Spleen (tissue), 11 donors: Measurements from ENCODE around the gene RIMS4. TPM values are rescaled to one million over a fixed set of nuclear protein-coding genes. Genes with fewer than 3 reads are reported as not detected.
A peak's percentile ranks its signal among the peaks of the same experiment; 100 is the strongest.

ENCODE experiments used
- DNase-seq: peaks from one replicate; pipeline ENCODE4 v3.0.0-alpha.2; 2020
- H3K27ac ChIP-seq, 8 donors: fragments of 200-600 bp; sonication (generic) in 7 of 8; 1 replicate in 4 of 8; 2 replicates in 4 of 8; pipeline versions ENCODE4 v1.5.0 to v1.8.0; 2016 to 2021; ENCODE audit warnings: inconsistent platforms in 4 of 8, mild to moderate bottlenecking in 4 of 8, moderate library complexity in 1 of 8
- H3K27me3 ChIP-seq, 7 donors: fragments of 200-600 bp; sonication (generic) in 6 of 7; replicated peaks in 1 of 7; 1 replicate in 4 of 7; 2 replicates in 3 of 7; pipeline versions ENCODE4 v1.5.0 to v1.8.0; 2016 to 2021; ENCODE audit warnings: inconsistent platforms in 3 of 7, mild to moderate bottlenecking in 1 of 7
- H3K36me3 ChIP-seq, 6 donors: fragments of 200-600 bp; sonication (generic) in 5 of 6; 1 replicate in 4 of 6; 2 replicates in 2 of 6; pipeline versions ENCODE4 v1.5.0 to v1.8.0; 2016 to 2021; ENCODE audit warnings: inconsistent platforms in 2 of 6
- H3K4me1 ChIP-seq, 6 donors: fragments of 200-600 bp; sonication (generic) in 5 of 6; 1 replicate in 3 of 6; 2 replicates in 3 of 6; pipeline versions ENCODE4 v1.5.0 to v1.8.0; 2016 to 2021; ENCODE audit warnings: inconsistent platforms in 3 of 6
- H3K4me3 ChIP-seq, 8 donors: fragments of 200-600 bp; sonication (generic) in 7 of 8; 1 replicate in 4 of 8; 2 replicates in 4 of 8; pipeline versions ENCODE4 v1.5.0 to v1.8.0; 2016 to 2021; ENCODE audit warnings: inconsistent platforms in 4 of 8, mild to moderate bottlenecking in 4 of 8, moderate library complexity in 2 of 8
- H3K9me3 ChIP-seq, 8 donors: fragments of 200-600 bp; sonication (generic) in 7 of 8; 1 replicate in 4 of 8; 2 replicates in 4 of 8; pipeline versions ENCODE4 v1.5.0 to v1.8.0; 2016 to 2021; ENCODE audit warnings: inconsistent platforms in 4 of 8
- CTCF ChIP-seq, 11 experiments: fragments of 200-600 bp in 7 of 11; fragments of 450-650 bp in 4 of 11; sonication (generic) in 4 of 11; IDR thresholded peaks in 8 of 11; conservative IDR thresholded peaks in 3 of 11; 1 replicate in 7 of 11; 2 replicates in 4 of 11; pipeline versions ENCODE4 v1.4.0 to v1.8.0; 2016 to 2021; ENCODE audit warnings: antibody characterized with exemption in 11 of 11, inconsistent platforms in 4 of 11, mild to moderate bottlenecking in 1 of 11
- POLR2A ChIP-seq, 3 donors: fragments of 450-650 bp; IDR thresholded peaks; one replicate each; pipeline ENCODE4 v1.5.1; 2017; ENCODE audit warnings: antibody characterized with exemption in 3 of 3, mild to moderate bottlenecking in 1 of 3
- POLR2AphosphoS5 ChIP-seq, 3 donors: sonication (generic); formaldehyde crosslinking; IDR thresholded peaks; one replicate each; pipeline ENCODE4 v1.5.1; 2017; ENCODE audit warnings: antibody characterized with exemption in 3 of 3
- WGBS, 5 donors: extraction: QIAGEN DNeasy Blood & Tissue Kit in 3 of 5; methylation state at CpG; one replicate each; pipeline versions ENCODE4 v1.1.5 to v1.1.7; 2013 to 2018; 5-methylcytosine and 5-hydroxymethylcytosine counted together
- intact Hi-C: fragments of 100-400 bp; cut with DNase I; formaldehyde crosslinking; loops from one replicate; pipeline ENCODE4 v1.15.0; 2023; ENCODE audit warnings: low total_unique reads
- polyA plus RNA-seq, 3 donors: library from polyadenylated mRNA; stranded (reverse); fragments of 200-250 nt; gene quantifications; one replicate each; pipeline ENCODE4 v1.2.1, GENCODE V29; 2013
- total RNA-seq, 7 donors: library from RNA; depleted of rRNA in 3 of 7; stranded (reverse); fragments of >200 nt in 3 of 7; fragmentation: NEBNext Ultra II Directional in 4 of 7; extraction: Animal tissue kit (Norgen Biotek cat#: 25700) in 4 of 7; gene quantifications; one replicate each; pipeline versions ENCODE4 v1.1.0 to v1.2.1, GENCODE V29; 2016 to 2021
- donor health status: healthy with polysubstance abuse.
- donor health status: DM: no; HTN: no; CAD: no; lungs with moderate emphysema.
- donor health status: DM: no; HTN: no; CAD: no.
- donor health status: Bipolar disorder and iron deficiency.
- donor health status: healthy.
- donor health status: DM: no; HTN: no; CAD: no.
- donor health status: DM: yes; HTN: yes; CAD: no.

Gene RIMS4
- total and polyA plus RNA-seq, 10 donors, result under 0.01 to 0.02 TPM; not detected in 8

GRCh38 chr20:44745598-44746366 lies 64.6 kb downstream of the RIMS4 start, which contains the start of gene KCNK15:
Gene KCNK15, plus strand, starts transcription at chr20:44745865. Its CDS starts 46 bp downstream, at chr20:44745911.
- TF ChIP-seq POLR2A (IDR thresholded peaks at IDR 0.05), result no peak
- TF ChIP-seq CTCF (IDR thresholded peaks at IDR 0.05 in 8 of 11, conservative IDR thresholded peaks at IDR 0.05 in 3 of 11), result no peak
- peak in 2 of 3 donors; percentile 38 to 50 for TF ChIP-seq POLR2AphosphoS5 (IDR thresholded peaks at IDR 0.05)
- DNase-seq, result no peak
- Histone ChIP-seq H3K36me3 (no peaks in the 10 kb centered on the region), H3K9me3 (no peaks in the 10 kb centered on the region), H3K4me3 (peak within 1 kb of the TSS; percentile 36 to 69 (median 42)), H3K27ac (peak within 1 kb of the TSS in 3 of 8 donors; percentile 30 to 32 (median 31)), H3K27me3 (peaks cover 0 to 60% (median 32%) of the 10 kb centered on the region in 7 donors), H3K4me1 (peaks cover 3 to 35% (median 20%) of the 10 kb centered on the region in 6 donors)
- WGBS, 5 donors, result 1 to 2% (median 1%) methylated on average over 36 to 81 of the region's 81 CpGs
- intact Hi-C loops, result loop anchor here (5.0 kb wide), 1 partner anchor 122 kb away; no protein-coding TSS in a partner anchor

GRCh38 chr20:44745122-44745597 lies 65.2 kb downstream of the RIMS4 start:
- intact Hi-C loops, result loop anchor here (5.0 kb wide), 1 partner anchor 122 kb away; no protein-coding TSS in a partner anchor
- no peaks in the 10 kb centered on the region for H3K9me3 ChIP-seq
- TF ChIP-seq POLR2A (IDR thresholded peaks at IDR 0.05) (no peak), CTCF (IDR thresholded peaks at IDR 0.05 in 8 of 11, conservative IDR thresholded peaks at IDR 0.05 in 3 of 11) (no peak), POLR2AphosphoS5 (IDR thresholded peaks at IDR 0.05) (no peak)
- H3K4me3 ChIP-seq, result peak overlapping the region in 4 of 8 donors; percentile 36 to 69 (median 49)
- no peaks in the 10 kb centered on the region for H3K36me3 ChIP-seq
- 17 to 35% (median 25%) methylated on average over 5 of the region's 5 CpGs for WGBS, 5 donors
- peak overlapping the region in 2 of 8 donors; percentile 7 to 31 for H3K27ac ChIP-seq
- DNase-seq, result no peak
- H3K4me1 ChIP-seq, result peaks cover 3 to 29% (median 18%) of the 10 kb centered on the region in 6 donors
- peaks cover 0 to 53% (median 26%) of the 10 kb centered on the region in 7 donors for H3K27me3 ChIP-seq

- Histone ChIP-seq H3K4me3 (no peak overlapping the region), H3K27me3 (peaks cover 0 to 43% (median 20%) of the 10 kb centered on the region in 7 donors), H3K4me1 (peaks cover 3 to 25% (median 18%) of the 10 kb centered on the region in 6 donors), H3K9me3 (no peaks in the 10 kb centered on the region), H3K36me3 (no peaks in the 10 kb centered on the region), H3K27ac (no peak overlapping the region)
- TF ChIP-seq POLR2AphosphoS5 (IDR thresholded peaks at IDR 0.05) (no peak), CTCF (IDR thresholded peaks at IDR 0.05 in 8 of 11, conservative IDR thresholded peaks at IDR 0.05 in 3 of 11) (no peak), POLR2A (IDR thresholded peaks at IDR 0.05) (no peak)
- WGBS, 5 donors, result 92 to 96% (median 94%) methylated on average over 12 of the region's 12 CpGs
- DNase-seq, result no peak
- intact Hi-C loops, result no loop called here
Measured at GRCh38 chr20:44743916-44744655, 66.3 kb downstream of the RIMS4 start.
